ENCODE data around the gene GPR68.
"Not testable (repeated sequence)": the region's sequence is repeated elsewhere in the genome, so short reads cannot be mapped to it uniquely, and the experiment has no call there.

GPR68 gene

GRCh38 chr14:91272341-91273272 is 28.1 kb upstream of the GPR68 start:
- no peak for DNase-seq (ENCODE audit: low spot score)

GRCh38 chr14:91271639-91272038 is 27.1 kb upstream of the GPR68 start:
- DNase-seq (ENCODE audit: low spot score): no peak

- no peak for DNase-seq (ENCODE audit: low spot score)
Measured at GRCh38 chr14:91270619-91271018, 26.1 kb upstream of the GPR68 start.

DNA sequence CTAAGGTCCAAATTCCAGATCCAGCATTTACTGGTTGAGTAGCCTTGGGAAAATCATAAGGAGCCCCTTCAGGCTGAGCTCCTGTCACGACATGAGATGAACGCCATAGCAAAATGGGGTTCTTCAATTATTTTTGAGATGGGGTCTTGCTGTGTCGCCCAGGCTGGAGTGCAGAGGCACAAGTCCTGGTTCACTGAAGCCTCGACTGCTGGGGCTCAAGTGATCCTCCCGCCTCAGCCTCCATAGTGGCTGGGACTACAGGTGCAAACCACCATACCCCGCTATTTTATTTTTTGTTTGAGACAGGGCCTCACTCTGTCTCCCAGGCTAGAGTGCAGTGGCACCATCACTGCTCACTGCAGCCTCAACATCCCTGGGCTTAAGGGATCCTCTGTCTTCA is 25.7 kb upstream of the GPR68 start:
- no peak for DNase-seq (ENCODE audit: low spot score)

DNA sequence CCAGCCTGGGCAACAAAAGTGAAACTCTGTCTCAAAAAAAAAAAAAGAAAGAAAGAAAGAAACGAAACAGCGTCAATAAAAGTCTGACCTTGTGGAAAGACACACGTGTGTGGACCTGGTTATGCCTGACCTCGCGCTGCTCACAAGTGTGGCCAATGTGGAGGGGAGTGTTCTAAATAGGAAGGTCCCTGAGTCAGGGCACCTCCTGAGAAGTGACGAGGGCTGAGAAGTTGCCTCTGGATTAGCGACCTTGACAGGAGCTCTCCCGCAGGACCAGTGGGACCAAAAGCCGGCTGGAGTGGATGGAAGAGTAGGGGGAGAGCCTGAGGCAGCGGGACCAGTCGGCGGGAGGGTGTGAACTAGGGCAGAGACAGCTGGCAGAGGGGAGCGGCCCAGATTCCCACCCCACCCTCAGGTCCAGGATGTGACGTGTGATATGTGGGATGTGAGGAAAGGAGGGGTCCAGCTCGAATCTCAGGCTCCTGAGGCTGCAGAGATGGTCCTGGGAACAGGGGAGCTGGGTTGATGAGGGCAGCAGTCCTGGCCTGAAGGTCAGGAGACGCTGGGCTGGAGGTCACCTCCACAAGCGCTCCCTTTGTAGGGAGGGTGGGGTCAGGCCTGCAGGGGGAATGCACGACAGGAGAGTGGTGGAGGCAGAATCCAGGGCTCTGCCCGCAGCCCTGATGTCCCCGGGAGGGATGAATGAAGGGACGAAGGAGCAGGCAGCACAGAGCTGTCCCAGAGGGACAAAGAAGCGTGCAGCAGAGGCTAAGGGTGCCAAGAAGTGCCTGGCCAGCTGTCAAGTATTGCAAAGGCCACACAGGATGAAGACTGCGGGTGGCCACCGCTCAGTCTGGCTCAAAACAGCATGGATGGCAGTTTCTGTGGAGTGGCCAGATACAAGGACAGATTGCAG is 24.8 kb upstream of the GPR68 start:
- no peak for DNase-seq (ENCODE audit: low spot score)

DNA sequence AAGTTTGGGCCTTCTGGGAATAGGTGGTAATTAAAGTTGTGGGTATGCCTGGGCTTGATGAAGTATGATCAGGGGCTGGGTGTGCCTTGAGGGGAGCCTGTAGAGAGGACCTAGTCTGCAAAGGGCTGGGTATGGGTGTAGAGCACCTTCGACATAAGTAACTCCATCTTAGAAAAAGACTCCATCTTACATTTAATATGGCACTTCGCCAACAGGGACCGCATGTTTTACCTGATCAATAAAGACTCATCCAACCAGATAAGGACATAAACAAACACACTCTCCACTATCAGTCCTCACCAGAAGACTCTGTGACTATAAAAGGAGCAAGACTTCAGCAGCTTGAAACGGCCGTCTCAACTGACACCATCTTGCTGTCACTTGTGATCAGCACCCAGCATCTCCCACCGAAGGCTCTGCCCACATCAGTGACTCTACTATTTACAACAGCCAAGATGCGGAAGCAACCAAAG is 23.5 kb upstream of the GPR68 start:
- DNase-seq (ENCODE audit: low spot score): no peak

- DNase-seq (ENCODE audit: low spot score): not testable (repeated sequence)
Measured at GRCh38 chr14:91266276-91266675, 21.8 kb upstream of the GPR68 start.

DNA sequence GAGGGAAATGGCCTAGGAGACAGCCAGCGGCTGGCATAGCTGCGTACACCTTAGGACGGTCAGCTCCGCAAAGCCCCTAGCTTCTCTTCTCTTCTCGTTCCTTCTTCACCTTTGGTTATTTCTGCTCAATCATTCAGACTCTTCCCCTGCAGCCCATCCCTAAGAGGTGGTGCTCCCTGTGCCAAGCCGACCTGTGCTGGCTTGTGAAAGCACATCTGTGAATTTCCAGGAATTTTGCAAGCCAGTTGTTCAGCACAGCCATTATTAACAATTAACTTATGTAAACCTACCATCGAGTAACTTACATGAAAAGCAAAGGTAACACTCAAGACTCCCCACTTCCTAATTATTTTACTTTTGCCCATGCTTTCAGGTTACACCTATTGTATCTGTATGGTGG is 20.9 kb upstream of the GPR68 start:
- no peak for DNase-seq (ENCODE audit: low spot score)

DNA sequence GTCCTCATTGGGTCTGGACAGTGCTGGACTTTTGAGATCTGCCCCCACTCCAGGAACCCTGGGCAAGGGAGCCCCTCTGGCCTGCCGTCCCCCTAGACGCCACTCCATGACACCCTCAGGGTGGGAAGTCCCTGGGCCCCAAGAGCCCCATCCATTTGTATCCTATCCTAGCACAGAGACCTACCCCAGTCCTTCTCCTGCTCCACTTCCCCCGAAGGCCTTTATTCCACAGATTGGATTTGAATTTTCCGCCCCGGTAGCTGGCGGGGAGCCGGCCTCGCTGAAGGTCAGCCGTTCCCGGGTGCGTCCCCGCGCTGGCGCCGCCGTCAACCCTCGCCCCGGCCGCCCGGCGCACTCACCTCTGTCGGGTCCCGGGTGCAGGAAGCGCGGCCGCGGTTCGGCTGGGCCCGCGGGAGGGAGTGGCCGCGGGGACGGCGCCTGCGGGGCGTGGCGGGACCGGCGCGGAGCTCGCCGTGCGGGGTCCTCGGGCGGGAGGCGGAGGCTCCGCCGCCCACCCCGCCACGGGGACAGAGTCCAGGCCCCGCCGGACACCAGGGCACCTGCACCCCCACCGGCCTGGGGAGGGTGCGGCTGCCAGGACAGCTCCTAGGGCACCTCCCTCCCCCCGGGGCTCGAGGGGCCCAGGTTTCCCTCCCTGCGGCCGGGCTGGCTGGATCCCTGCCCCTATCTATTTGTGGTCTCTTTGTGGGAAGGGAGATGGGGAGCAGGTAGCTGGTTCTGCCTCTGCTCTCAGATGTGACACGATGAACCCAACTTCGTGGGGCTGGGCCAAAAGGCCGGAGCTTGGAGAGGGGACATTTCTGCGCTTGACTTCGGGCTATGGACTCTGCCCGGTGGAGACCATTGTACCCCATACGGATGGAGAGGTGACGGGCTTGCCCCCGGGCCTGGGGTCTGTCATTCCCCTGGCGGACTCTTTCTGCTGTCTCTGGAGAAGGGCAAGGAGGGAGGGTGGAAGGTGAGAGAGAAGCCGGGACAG is 19.9 kb upstream of the GPR68 start:
- DNase-seq (ENCODE audit: low spot score): no peak

DNA sequence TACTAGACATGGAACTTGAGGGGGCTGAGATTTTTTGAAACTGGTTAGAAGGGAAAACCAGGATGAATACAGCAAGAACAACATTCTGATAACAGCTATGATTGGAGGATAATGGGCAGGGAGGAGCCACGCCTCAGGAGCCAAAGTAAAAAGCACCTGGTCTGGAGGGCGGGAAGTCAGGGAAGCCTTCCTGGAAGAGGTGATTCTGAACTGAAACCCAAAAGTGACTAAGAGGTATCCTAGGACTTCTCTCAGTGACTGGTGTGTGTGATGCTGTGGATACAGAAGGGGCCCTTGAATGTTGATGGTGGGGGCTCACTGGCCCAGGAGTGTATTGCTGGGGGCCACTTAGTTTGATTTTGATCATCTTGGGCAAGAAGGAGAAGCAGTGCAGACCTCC is 18.8 kb upstream of the GPR68 start:
- no peak for DNase-seq (ENCODE audit: low spot score)

DNA sequence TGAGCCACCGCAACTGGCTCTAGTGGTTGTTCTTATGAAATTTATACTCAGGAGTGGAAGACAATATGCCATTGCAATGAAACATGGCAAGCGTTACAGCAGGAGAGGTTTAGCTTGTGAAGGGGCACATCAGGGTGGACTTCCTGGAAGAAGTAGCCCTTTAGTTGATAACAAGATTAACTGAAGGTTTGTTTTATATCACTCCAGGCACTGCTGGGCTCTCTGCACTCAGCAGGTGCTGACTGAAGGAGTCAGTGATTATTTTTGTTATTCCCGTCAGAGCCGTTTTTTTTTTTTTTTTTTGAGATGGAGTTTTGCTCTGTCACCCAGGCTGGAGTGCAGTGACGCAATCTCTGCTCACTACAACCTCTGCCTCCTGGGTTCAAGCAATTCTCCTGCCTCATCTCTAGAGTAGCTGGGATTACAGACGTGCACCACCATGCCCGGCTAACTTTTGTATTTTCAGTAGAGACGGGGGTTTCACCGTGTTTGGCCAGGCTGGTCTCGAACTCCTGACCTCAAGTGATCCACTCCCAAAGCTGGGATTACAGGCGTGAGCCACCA is 17.6 kb upstream of the GPR68 start:
- DNase-seq (ENCODE audit: low spot score): no peak

GRCh38 chr14:91261115-91261514 is 16.6 kb upstream of the GPR68 start:
- DNase-seq (ENCODE audit: low spot score): no peak

- no peak for DNase-seq (ENCODE audit: low spot score)
Measured at GRCh38 chr14:91258876-91259275, 14.4 kb upstream of the GPR68 start.

- no peak for DNase-seq (ENCODE audit: low spot score)
Measured at GRCh38 chr14:91258011-91258618, 13.6 kb upstream of the GPR68 start.

GRCh38 chr14:91257328-91258010 is 13.0 kb upstream of the GPR68 start:
- DNase-seq (ENCODE audit: low spot score): no peak

DNA sequence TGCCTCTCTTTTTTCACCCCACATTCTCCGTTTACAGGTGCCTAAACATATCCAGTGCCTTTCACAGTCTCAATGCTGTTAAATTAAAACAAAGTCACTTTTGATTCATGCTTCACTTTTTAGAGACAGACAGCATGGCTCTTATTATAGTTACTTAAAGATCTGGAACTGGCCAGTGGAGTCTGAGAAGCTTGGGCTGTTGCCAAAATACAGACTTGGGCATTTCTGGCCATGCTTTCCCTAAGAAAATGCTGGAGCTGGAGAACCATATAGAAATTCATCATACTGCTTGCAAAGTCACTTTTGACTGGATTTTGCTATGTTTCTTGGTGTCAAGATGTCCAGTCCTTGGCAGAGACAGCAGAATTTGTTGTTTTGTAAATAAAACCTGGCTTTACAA is 12.2 kb upstream of the GPR68 start:
- DNase-seq (ENCODE audit: low spot score): no peak

DNA sequence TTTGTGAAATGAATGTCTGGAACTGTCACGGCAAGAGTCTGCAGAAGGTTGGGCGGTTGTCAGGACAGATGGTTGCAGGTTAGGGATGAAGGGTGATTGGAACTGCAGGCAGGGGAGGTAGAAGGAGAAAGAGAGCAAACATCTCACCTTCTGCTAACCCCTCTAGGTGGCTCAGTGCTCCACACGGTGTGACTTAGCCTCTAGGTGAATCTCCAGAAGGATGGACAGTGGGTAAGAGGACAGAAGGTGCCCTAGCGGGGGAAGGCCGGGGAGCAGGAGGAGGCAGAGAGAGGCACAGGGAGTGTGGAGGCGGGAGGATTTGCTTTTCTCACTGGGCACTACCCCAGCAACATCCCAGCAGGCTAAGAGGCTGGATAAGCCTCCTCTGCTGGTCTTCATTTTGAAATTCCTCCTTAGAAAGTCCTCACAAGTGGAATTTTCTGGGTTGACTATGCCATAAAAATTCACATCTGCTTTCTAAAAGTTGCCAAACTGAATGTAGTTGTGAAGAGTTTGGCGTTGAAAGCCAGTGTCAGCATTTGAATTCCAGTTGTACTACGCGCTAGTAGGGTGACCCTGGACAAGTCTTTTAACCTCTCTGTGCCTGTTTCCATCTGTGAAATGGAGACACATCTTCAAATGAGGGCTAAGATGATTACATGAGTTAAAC is 10.7 kb upstream of the GPR68 start:
- no peak for DNase-seq (ENCODE audit: low spot score)

GRCh38 chr14:91254461-91254860 is 10.0 kb upstream of the GPR68 start:
- no peak for DNase-seq (ENCODE audit: low spot score)

DNA sequence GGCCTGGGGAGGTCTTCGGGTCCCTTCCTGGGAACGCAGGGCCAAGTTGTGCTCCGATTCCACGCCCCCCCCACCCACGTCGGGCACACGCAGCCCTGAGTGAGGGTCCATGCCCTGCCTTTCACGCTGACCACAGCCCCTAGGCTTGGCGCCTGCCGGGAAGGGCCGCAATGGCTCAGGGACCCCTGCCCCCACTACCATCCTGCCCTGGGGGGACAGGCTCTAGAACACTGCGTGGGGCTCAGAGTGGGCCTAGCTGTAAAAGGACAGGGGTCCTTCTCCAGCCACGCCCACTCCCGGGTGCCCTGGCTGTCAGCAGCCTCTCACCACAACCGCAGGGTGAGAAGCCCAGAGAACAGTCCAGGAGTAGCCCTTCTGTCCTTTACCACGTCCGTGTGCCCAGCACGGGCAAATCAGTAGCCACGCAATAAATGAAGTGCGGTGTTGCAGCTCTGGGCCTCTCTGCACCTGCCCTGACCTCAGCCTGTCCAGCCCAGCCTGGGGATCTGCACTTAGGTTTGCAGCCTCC is 9.4 kb upstream of the GPR68 start:
- no peak for DNase-seq (ENCODE audit: low spot score)

Data from pons (tissue), 1 donor.